CD4-positive, alpha-beta T cell (primary cell): ENCODE measurements around the gene TMED10. TPM values are rescaled to one million over a fixed set of nuclear protein-coding genes. Genes with fewer than 3 reads are reported as not detected.

Source experiments
- ATAC-seq: fragments of 200-7000 bp; cut with Tn5 transposase; one replicate; pipeline ENCODE4 v1.10.0; 2022; ENCODE audit warnings: mild to moderate bottlenecking; ENCODE audit not compliant: poor library complexity
- CTCF ChIA-PET: fragments of 350-600 bp; sonication (Branson Sonifier 250); formaldehyde crosslinking; loops from one replicate; lab custom pipeline; 2021; ENCODE audit warnings: antibody characterized with exemption, inconsistent platforms; lab: Charles Lee
- POLR2A ChIA-PET: fragments of 350-600 bp; sonication (Branson Sonifier 250); formaldehyde crosslinking; loops from one replicate; lab custom pipeline; 2021; ENCODE audit warnings: antibody characterized with exemption, inconsistent platforms; lab: Charles Lee
- DNase-seq, 14 experiments: peaks; one replicate each; pipeline ENCODE4 v3.0.0-alpha.2; 2013 to 2020; ENCODE audit warnings: mixed read lengths in 2 of 14
- H3K27ac ChIP-seq, 2 donors: one replicate each; pipeline versions ENCODE4 v1.5.1 to v1.7.0; 2013; ENCODE audit warnings: low read length in 2 of 2, low read depth in 1 of 2, mild to moderate bottlenecking in 1 of 2
- H3K27me3 ChIP-seq, 2 experiments: 1 replicate in 1 of 2; 2 replicates in 1 of 2; pipeline versions ENCODE4 v1.6.1 to v1.7.0; 2013; ENCODE audit warnings: low read length in 2 of 2, control low read depth in 1 of 2, mild to moderate bottlenecking in 1 of 2, moderate library complexity in 1 of 2; ENCODE audit not compliant: insufficient read depth in 2 of 2, control insufficient read depth in 1 of 2
- H3K36me3 ChIP-seq: one replicate; pipeline ENCODE4 v1.6.1; 2013; ENCODE audit warnings: low read length, control low read depth; ENCODE audit not compliant: insufficient read depth
- H3K4me1 ChIP-seq: one replicate; pipeline ENCODE4 v1.6.1; 2013; ENCODE audit warnings: low read length, control low read depth; ENCODE audit not compliant: insufficient read depth
- H3K4me3 ChIP-seq: one replicate; pipeline ENCODE4 v1.5.1; 2013; ENCODE audit warnings: mild to moderate bottlenecking, low read length, moderate library complexity
- H3K9me3 ChIP-seq, 2 experiments: 1 replicate in 1 of 2; 2 replicates in 1 of 2; pipeline versions ENCODE4 v1.6.1 to v1.7.0; 2013; ENCODE audit warnings: low read length in 2 of 2, mild to moderate bottlenecking in 2 of 2, control low read depth in 1 of 2, moderate library complexity in 1 of 2; ENCODE audit not compliant: control insufficient read depth in 1 of 2, insufficient read depth in 1 of 2
- H3K27ac Mint-ChIP-seq: one replicate; pipeline ENCODE4 v1.8.0; 2020; ENCODE audit warnings: mixed read lengths
- H3K27me3 Mint-ChIP-seq: one replicate; pipeline ENCODE4 v1.8.0; 2021; ENCODE audit warnings: mixed read lengths
- H3K36me3 Mint-ChIP-seq: one replicate; pipeline ENCODE4 v1.8.0; 2021; ENCODE audit warnings: low read depth, mixed read lengths
- H3K4me1 Mint-ChIP-seq: one replicate; pipeline ENCODE4 v1.8.0; 2021; ENCODE audit warnings: low read depth, mixed read lengths
- H3K4me3 Mint-ChIP-seq: one replicate; pipeline ENCODE4 v1.8.0; 2020; ENCODE audit warnings: mild to moderate bottlenecking, mixed read lengths
- H3K9me3 Mint-ChIP-seq: one replicate; pipeline ENCODE4 v1.8.0; 2020; ENCODE audit warnings: mixed read lengths
- CTCF ChIP-seq: fragments of 200-600 bp; IDR thresholded peaks from one replicate; pipeline ENCODE4 v1.8.0; 2022; ENCODE audit warnings: antibody characterized with exemption, mild to moderate bottlenecking
- intact Hi-C, 2 experiments: fragments of 100-400 bp; cut with DNase I in 1 of 2; cut with micrococcal nuclease in 1 of 2; formaldehyde crosslinking; loops; one replicate each; pipeline versions ENCODE4 v1.15.1 to v1.9.0; 2023 to 2025; cut with DNase I, micrococcal nuclease
- total RNA-seq, 174 experiments: library from RNA in 2 of 174; stranded (reverse) in 2 of 174; gene quantifications; one replicate each; pipeline ENCODE4 v1.2.3 and lab custom pipeline; 2021 to 2026

Gene TMED10
- total RNA-seq, 2 experiments from 2014 or later = 153 to 156 TPM

GRCh38 chr14:75170772-75171171 lies 5.6 kb downstream of the TMED10 start:
- H3K27ac Mint-ChIP-seq = peak overlapping the region; percentile 28
- DNase-seq = no peak
- H3K27me3 Mint-ChIP-seq = no peaks in the 10 kb centered on the region
- CTCF ChIA-PET = no interaction called here
- Histone ChIP-seq H3K27ac (no peak overlapping the region), H3K4me3 (no peak overlapping the region), H3K27me3 (no peaks in the 10 kb centered on the region), H3K4me1 (peaks cover 53% of the 10 kb centered on the region), H3K9me3 (no peaks in the 10 kb centered on the region), H3K36me3 (peaks cover 5% of the 10 kb centered on the region)
- no peak overlapping the region for H3K4me3 Mint-ChIP-seq
- no peak for TF ChIP-seq CTCF
- peaks cover 20% of the 10 kb centered on the region for H3K36me3 Mint-ChIP-seq
- no peak for ATAC-seq
- POLR2A ChIA-PET = no interaction called here
- H3K4me1 Mint-ChIP-seq = peaks cover 93% of the 10 kb centered on the region
- intact Hi-C loops = no loop called here
- no peaks in the 10 kb centered on the region for H3K9me3 Mint-ChIP-seq

GRCh38 chr14:75168586-75169335 lies 7.7 kb downstream of the TMED10 start:
- Histone ChIP-seq H3K4me3 (no peak overlapping the region), H3K27ac (no peak overlapping the region), H3K9me3 (no peaks in the 10 kb centered on the region), H3K36me3 (peaks cover 6% of the 10 kb centered on the region), H3K27me3 (no peaks in the 10 kb centered on the region), H3K4me1 (peaks cover 48% of the 10 kb centered on the region)
- Mint-ChIP-seq H3K4me3 (no peak overlapping the region), H3K27me3 (no peaks in the 10 kb centered on the region), H3K4me1 (peaks cover 84% of the 10 kb centered on the region), H3K9me3 (no peaks in the 10 kb centered on the region), H3K36me3 (peaks cover 15% of the 10 kb centered on the region), H3K27ac (no peak overlapping the region)
- no peak for TF ChIP-seq CTCF
- ATAC-seq (no peak), DNase-seq (no peak)
- POLR2A ChIA-PET = interaction anchor here (0.5 kb wide), 1 partner anchor 44 kb away, joined by 3 read pairs; no protein-coding TSS in a partner anchor
- intact Hi-C loops = no loop called here
- CTCF ChIA-PET = interaction anchor here (0.8 kb wide), 1 partner anchor 32 kb away, joined by 3 read pairs; no protein-coding TSS in a partner anchor

GRCh38 chr14:75167325-75167724 lies 9.1 kb downstream of the TMED10 start:
- no peak overlapping the region for H3K4me3 Mint-ChIP-seq
- H3K27me3 Mint-ChIP-seq = no peaks in the 10 kb centered on the region
- H3K27me3 ChIP-seq = no peaks in the 10 kb centered on the region
- ChIA-PET POLR2A (interaction anchor here (1.6 kb wide), 1 partner anchor 9 kb away, joined by 6 read pairs; no protein-coding TSS in a partner anchor), CTCF (no interaction called here)
- peaks cover 48% of the 10 kb centered on the region for H3K4me1 ChIP-seq
- no peak for TF ChIP-seq CTCF
- H3K9me3 Mint-ChIP-seq = no peaks in the 10 kb centered on the region
- H3K9me3 ChIP-seq = no peaks in the 10 kb centered on the region
- DNase-seq = no peak
- intact Hi-C loops = no loop called here
- peaks cover 75% of the 10 kb centered on the region for H3K4me1 Mint-ChIP-seq
- H3K27ac ChIP-seq = no peak overlapping the region
- H3K27ac Mint-ChIP-seq = peak overlapping the region; percentile 69
- no peak overlapping the region for H3K4me3 ChIP-seq
- peaks cover 11% of the 10 kb centered on the region for H3K36me3 ChIP-seq
- peaks cover 15% of the 10 kb centered on the region for H3K36me3 Mint-ChIP-seq
- ATAC-seq = no peak
